CD4-positive, alpha-beta T cell treated with Interleukin-15 for 4 hours (primary cell): ENCODE measurements around the gene TERF2IP.

ENCODE experiments used
- DNase-seq: peaks from one replicate; pipeline ENCODE4 v3.0.0-alpha.2; 2020; ENCODE audit warnings: low spot score

Gene TERF2IP

GRCh38 chr16:75647492-75648264 is at the start of gene TERF2IP, which contains the start of gene KARS1:
TSS of gene TERF2IP (plus strand) at chr16:75647773. CDS start at chr16:75647883, 110 bp downstream.
TSS of gene KARS1 (minus strand) at chr16:75647665. CDS start at chr16:75647639, 26 bp downstream.
- peak; percentile 94 for DNase-seq

GRCh38 chr16:75599452-75600277 is 47.9 kb upstream of the TERF2IP start:
- no peak for DNase-seq

- DNase-seq, result no peak
Observed at GRCh38 chr16:75603241-75603640, 44.3 kb upstream of the TERF2IP start.

GRCh38 chr16:75606507-75606906 is 41.1 kb upstream of the TERF2IP start:
- DNase-seq, result no peak

- DNase-seq, result no peak
Observed at GRCh38 chr16:75614066-75614897, 33.3 kb upstream of the TERF2IP start.

GRCh38 chr16:75615619-75616018 is 32.0 kb upstream of the TERF2IP start:
- DNase-seq, result no peak

GRCh38 chr16:75616521-75617010 is 31.0 kb upstream of the TERF2IP start:
- DNase-seq, result peak; percentile 28

GRCh38 chr16:75617121-75617520 is 30.5 kb upstream of the TERF2IP start:
- DNase-seq, result no peak

- no peak for DNase-seq
Observed at GRCh38 chr16:75618780-75619179, 28.8 kb upstream of the TERF2IP start.

GRCh38 chr16:75620326-75621169 is 27.0 kb upstream of the TERF2IP start:
- peak; percentile 74 for DNase-seq

GRCh38 chr16:75621170-75621477 is 26.4 kb upstream of the TERF2IP start:
- DNase-seq, result peak; percentile 39

GRCh38 chr16:75622761-75623605 is 24.6 kb upstream of the TERF2IP start, which contains the start of gene ADAT1:
TSS of gene ADAT1 (minus strand) at chr16:75623281. CDS start at chr16:75620799, 2,482 bp downstream.
- DNase-seq, result peak; percentile 95

GRCh38 chr16:75624921-75625334 is 22.6 kb upstream of the TERF2IP start:
- no peak for DNase-seq

- DNase-seq, result no peak
Observed at GRCh38 chr16:75626806-75627205, 20.8 kb upstream of the TERF2IP start.

GRCh38 chr16:75627851-75628250 is 19.7 kb upstream of the TERF2IP start:
- no peak for DNase-seq

- no peak for DNase-seq
Observed at GRCh38 chr16:75628351-75628750, 19.2 kb upstream of the TERF2IP start.

- no peak for DNase-seq
Observed at GRCh38 chr16:75629132-75629531, 18.4 kb upstream of the TERF2IP start.

GRCh38 chr16:75630052-75630451 is 17.5 kb upstream of the TERF2IP start:
- DNase-seq, result no peak

GRCh38 chr16:75632857-75633256 is 14.7 kb upstream of the TERF2IP start:
- no peak for DNase-seq

GRCh38 chr16:75635036-75635435 is 12.5 kb upstream of the TERF2IP start:
- DNase-seq, result no peak
